Astrocyte (in vitro differentiated cells and primary cell): ENCODE measurements around the gene TNFSF11.

Experiments used
- CTCF ChIP-seq: IDR thresholded peaks from 2 replicates; pipeline ENCODE4 v1.5.1; 2011; ENCODE audit warnings: low read depth, mild to moderate bottlenecking, inconsistent platforms, low read length, moderate library complexity; ENCODE audit not compliant: insufficient read depth
- EZH2 ChIP-seq: IDR thresholded peaks from 2 replicates; pipeline ENCODE4 v1.6.1; 2012; ENCODE audit warnings: mild to moderate bottlenecking, low read length, inconsistent platforms; ENCODE audit not compliant: insufficient read depth

DNA sequence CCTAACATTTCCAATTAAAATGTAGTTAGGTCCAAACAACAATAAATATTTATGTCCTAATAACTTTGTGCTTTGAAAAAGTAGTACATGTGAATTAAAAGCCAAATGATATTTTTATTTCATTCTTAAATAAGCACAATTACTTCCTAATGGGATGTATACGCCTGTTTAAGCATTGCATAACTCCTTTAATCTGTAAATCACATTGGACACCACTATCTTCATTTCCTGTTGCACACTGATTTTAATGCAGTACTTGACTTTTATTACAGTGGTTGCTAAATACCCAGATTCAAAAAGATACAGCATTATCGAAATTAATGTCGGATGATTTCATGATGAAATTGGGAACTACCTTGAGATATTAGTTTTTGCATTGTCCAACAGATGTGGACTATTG, 70.9 kb downstream of the TNFSF11 start:
- no peak for TF ChIP-seq CTCF
- TF ChIP-seq EZH2 = no peak
